H9 (cell line): ENCODE results near the gene KLK3. TPM values are rescaled to one million over a fixed set of nuclear protein-coding genes. Genes with fewer than 3 reads are reported as not detected.
A peak's percentile ranks its signal among the peaks of the same experiment; 100 is the strongest.

Experiments used
- DNase-seq: peaks from one replicate; pipeline ENCODE4 v3.0.0-alpha.2; 2017
- H2AFZ ChIP-seq: one replicate; pipeline ENCODE4 v1.6.1; 2013; ENCODE audit warnings: mild to moderate bottlenecking, low read length, control low read depth, moderate library complexity
- H2AK5ac ChIP-seq: 2 replicates; pipeline ENCODE4 v1.6.1; 2013; ENCODE audit warnings: low read length, control low read depth, mixed read lengths; ENCODE audit not compliant: insufficient read length
- H2BK120ac ChIP-seq: one replicate; pipeline ENCODE4 v1.6.1; 2013; ENCODE audit warnings: low read depth, mild to moderate bottlenecking, low read length, control low read depth, inconsistent platforms; ENCODE audit not compliant: poor library complexity, severe bottlenecking
- H2BK12ac ChIP-seq: 2 replicates; pipeline ENCODE4 v1.6.1; 2013; ENCODE audit warnings: low read length, control low read depth, mixed read lengths, low read depth; ENCODE audit not compliant: insufficient read length
- H2BK15ac ChIP-seq: 2 replicates; pipeline ENCODE4 v1.6.1; 2013; ENCODE audit warnings: low read depth, low read length, control low read depth
- H2BK20ac ChIP-seq: one replicate; pipeline ENCODE4 v1.6.1; 2013; ENCODE audit warnings: low read depth, mild to moderate bottlenecking, low read length, control low read depth, inconsistent platforms; ENCODE audit not compliant: poor library complexity, severe bottlenecking
- H2BK5ac ChIP-seq: 2 replicates; pipeline ENCODE4 v1.6.1; 2013; ENCODE audit warnings: low read length, control low read depth, mixed read lengths; ENCODE audit not compliant: insufficient read length
- H3K14ac ChIP-seq: 2 replicates; pipeline ENCODE4 v1.6.1; 2013; ENCODE audit warnings: low read length, control low read depth; ENCODE audit not compliant: insufficient read depth
- H3K18ac ChIP-seq: 2 replicates; pipeline ENCODE4 v1.6.1; 2013; ENCODE audit warnings: low read depth, mild to moderate bottlenecking, mixed read lengths, low read length, control low read depth; ENCODE audit not compliant: insufficient read length
- H3K23ac ChIP-seq: 2 replicates; pipeline ENCODE4 v1.6.1; 2013; ENCODE audit warnings: low read length, control low read depth, mixed read lengths, low read depth; ENCODE audit not compliant: insufficient read length
- H3K23me2 ChIP-seq: 2 replicates; pipeline ENCODE4 v1.6.1; 2013; ENCODE audit warnings: low read depth, mild to moderate bottlenecking, mixed read lengths, low read length, control low read depth; ENCODE audit not compliant: insufficient read length, poor library complexity, severe bottlenecking
- H3K27ac ChIP-seq: 2 replicates; pipeline ENCODE4 v1.5.1; 2013; ENCODE audit warnings: low read length, control low read depth, mixed read lengths, low read depth; ENCODE audit not compliant: insufficient read length
- H3K27me3 ChIP-seq: 2 replicates; pipeline ENCODE4 v1.6.1; 2013; ENCODE audit warnings: low read length, control low read depth, inconsistent platforms; ENCODE audit not compliant: insufficient read depth
- H3K4ac ChIP-seq: 2 replicates; pipeline ENCODE4 v1.6.1; 2013; ENCODE audit warnings: low read depth, mild to moderate bottlenecking, control low read depth, inconsistent platforms, low read length, moderate library complexity
- H3K4me1 ChIP-seq: 2 replicates; pipeline ENCODE4 v1.6.1; 2013; ENCODE audit warnings: low read length, control low read depth, inconsistent platforms; ENCODE audit not compliant: insufficient read depth
- H3K4me2 ChIP-seq: 2 replicates; pipeline ENCODE4 v1.6.1; 2013; ENCODE audit warnings: low read length, control low read depth, mixed read lengths; ENCODE audit not compliant: insufficient read length, insufficient read depth
- H3K56ac ChIP-seq: 2 replicates; pipeline ENCODE4 v1.6.1; 2013; ENCODE audit warnings: low read depth, mild to moderate bottlenecking, mixed read lengths, low read length, control low read depth; ENCODE audit not compliant: insufficient read length
- H3K79me1 ChIP-seq: 2 replicates; pipeline ENCODE4 v1.6.1; 2013; ENCODE audit warnings: low read depth, mild to moderate bottlenecking, moderate library complexity, low read length, control low read depth, inconsistent platforms; ENCODE audit not compliant: insufficient read depth, poor library complexity, severe bottlenecking
- H3K79me2 ChIP-seq: 2 replicates; pipeline ENCODE4 v1.6.1; 2013; ENCODE audit warnings: low read length, control low read depth, inconsistent platforms; ENCODE audit not compliant: insufficient read depth
- H3K9ac ChIP-seq: 2 replicates; pipeline ENCODE4 v1.6.1; 2013; ENCODE audit warnings: low read length, control low read depth, mixed read lengths; ENCODE audit not compliant: insufficient read length; ENCODE audit errors: extremely low read depth
- H3K9me3 ChIP-seq: one replicate; pipeline ENCODE4 v1.6.1; 2013; ENCODE audit warnings: low read depth, low read length, inconsistent platforms; ENCODE audit not compliant: control insufficient read depth
- H3T11ph ChIP-seq: one replicate; pipeline ENCODE4 v1.6.1; 2013; ENCODE audit warnings: mild to moderate bottlenecking, low read length, control low read depth, inconsistent platforms
- H4K20me1 ChIP-seq: one replicate; pipeline ENCODE4 v1.6.1; 2013; ENCODE audit not compliant: control insufficient read depth, insufficient read length, insufficient read depth
- H4K5ac ChIP-seq: 2 replicates; pipeline ENCODE4 v1.6.1; 2013; ENCODE audit warnings: low read depth, mild to moderate bottlenecking, mixed read lengths, low read length, control low read depth; ENCODE audit not compliant: insufficient read length
- H4K8ac ChIP-seq: replicated peaks from 2 replicates; pipeline ENCODE4 v1.6.1; 2013; ENCODE audit warnings: low read length, control low read depth, mixed read lengths, low read depth; ENCODE audit not compliant: insufficient read length
- H4K91ac ChIP-seq: 2 replicates; pipeline ENCODE4 v1.6.1; 2013; ENCODE audit warnings: low read depth, mild to moderate bottlenecking, moderate library complexity, mixed read lengths, low read length, control low read depth; ENCODE audit not compliant: insufficient read length
- H3K27ac Mint-ChIP-seq, 3 experiments: 2 replicates in 2 of 3; 3 replicates in 1 of 3; pipeline ENCODE4 v1.8.0; 2020 to 2021; ENCODE audit warnings: mixed read lengths in 3 of 3, mild to moderate bottlenecking in 1 of 3, moderate library complexity in 1 of 3
- H3K27me3 Mint-ChIP-seq: 2 replicates; pipeline ENCODE4 v1.8.0; 2021; ENCODE audit warnings: low read depth, mild to moderate bottlenecking, moderate library complexity, mixed read lengths
- H3K36me3 Mint-ChIP-seq, 3 experiments: 2 replicates in 2 of 3; 3 replicates in 1 of 3; pipeline ENCODE4 v1.8.0; 2020 to 2021; ENCODE audit warnings: low read depth in 3 of 3, mixed read lengths in 3 of 3; ENCODE audit not compliant: insufficient read depth in 1 of 3
- H3K4me1 Mint-ChIP-seq, 2 experiments: 2 replicates each; pipeline ENCODE4 v1.8.0; 2020; ENCODE audit warnings: mixed read lengths in 2 of 2
- H3K4me3 Mint-ChIP-seq, 2 experiments: 2 replicates in 1 of 2; 3 replicates in 1 of 2; pipeline ENCODE4 v1.8.0; 2020 to 2021; ENCODE audit warnings: mild to moderate bottlenecking in 2 of 2, mixed read lengths in 2 of 2, moderate library complexity in 1 of 2
- H3K9me3 Mint-ChIP-seq, 2 experiments: 2 replicates in 1 of 2; 3 replicates in 1 of 2; pipeline ENCODE4 v1.8.0; 2020; ENCODE audit warnings: mild to moderate bottlenecking in 2 of 2, mixed read lengths in 2 of 2, moderate library complexity in 1 of 2
- CTCF ChIP-seq: fragments of 200-600 bp; sonication (generic); conservative IDR thresholded peaks from 3 replicates; pipeline ENCODE4 v1.8.0; 2021; ENCODE audit warnings: antibody characterized with exemption, mild to moderate bottlenecking
- WGBS: extraction: QIAGEN DNeasy Blood & Tissue Kit; methylation state at CpG from one replicate; pipeline ENCODE4 v1.1.7; 2013; ENCODE audit warnings: missing lambda C conversion rate, low lambda C conversion rate, mixed read lengths; ENCODE audit not compliant: insufficient read length; ENCODE audit errors: extremely low coverage; 5-methylcytosine and 5-hydroxymethylcytosine counted together
- total RNA-seq: library from RNA; stranded (reverse); gene quantifications from 2 replicates; pipeline ENCODE4 v1.2.1, GENCODE V29; 2021

KLK3 gene
- total RNA-seq, 1 experiment from 2014 or later: not detected

GRCh38 chr19:50909240-50910070 is 54.7 kb downstream of the KLK3 start:
- H3K79me1 ChIP-seq: no peaks in the 10 kb centered on the region
- peak; percentile 100 for DNase-seq
- no peaks in the 10 kb centered on the region for H3K9me3 ChIP-seq
- no peak overlapping the region for H3K4ac ChIP-seq
- Mint-ChIP-seq H3K4me3 (peak overlapping the region; percentile 63 to 82), H3K9me3 (no peaks in the 10 kb centered on the region; a peak in 1 of 5 replicates), H3K4me1 (peaks cover 18 to 26% of the 10 kb centered on the region in 2 experiments), H3K27ac (peak overlapping the region; percentile 60 to 97 (median 92); a peak in 2 of 7 replicates), H3K27me3 (peaks cover 46% of the 10 kb centered on the region), H3K36me3 (no peaks in the 10 kb centered on the region)
- no peak overlapping the region for H2AFZ ChIP-seq
- TF ChIP-seq CTCF: no peak
- no peak overlapping the region for H2BK20ac ChIP-seq
- no peak overlapping the region for H2BK15ac ChIP-seq
- no peaks in the 10 kb centered on the region for H3K4me1 ChIP-seq
- no peak overlapping the region for H2AK5ac ChIP-seq
- no peaks in the 10 kb centered on the region for H3K79me2 ChIP-seq
- peaks cover 7% of the 10 kb centered on the region for H3K23me2 ChIP-seq
- H2BK12ac ChIP-seq: no peak overlapping the region
- H4K8ac ChIP-seq: no peak overlapping the region
- H3K56ac ChIP-seq: no peak overlapping the region
- no peak overlapping the region for H4K5ac ChIP-seq
- no peak overlapping the region for H2BK120ac ChIP-seq
- no peak overlapping the region for H3K9ac ChIP-seq
- H3K18ac ChIP-seq: peak overlapping the region; percentile 3
- peak overlapping the region; percentile 6; the same call in 1 of the 2 replicates for H3K14ac ChIP-seq
- H2BK5ac ChIP-seq: no peak overlapping the region
- H3K23ac ChIP-seq: no peak overlapping the region
- H4K20me1 ChIP-seq: no peaks in the 10 kb centered on the region
- WGBS: no CpG with 5 or more reads among the region's 36 CpGs
- H3K27me3 ChIP-seq: peaks cover 28% of the 10 kb centered on the region; the same call in 1 of the 2 replicates
- no peak overlapping the region for H3T11ph ChIP-seq
- no peak overlapping the region for H3K27ac ChIP-seq
- peak overlapping the region; percentile 57 for H3K4me2 ChIP-seq
- H4K91ac ChIP-seq: no peak overlapping the region

Other genes starting within 250 kb of the KLK3 start
- 2.8 and 3.1 TPM in 2 replicates for gene SYT3, start 215.0 kb upstream of the KLK3 start, total RNA-seq
- gene C19orf81, start 205.5 kb upstream of the KLK3 start, total RNA-seq: 9.6 and 11.0 TPM in 2 replicates
- 1.4 and 1.7 TPM in 2 replicates for gene SHANK1, start 135.1 kb upstream of the KLK3 start, total RNA-seq
- 3.8 and 3.9 TPM in 2 replicates for gene CLEC11A, start 131.6 kb upstream of the KLK3 start, total RNA-seq
- gene GPR32, start 84.5 kb upstream of the KLK3 start, total RNA-seq: not detected in 2 replicates
- gene ACP4, start 64.5 kb upstream of the KLK3 start, total RNA-seq: not detected in 2 replicates
- gene KLK1, start 31.1 kb upstream of the KLK3 start, total RNA-seq: 2.1 and 2.3 TPM in 2 replicates
- gene KLK15, start 21.3 kb upstream of the KLK3 start, total RNA-seq: not detected in 2 replicates
- gene KLK2, start 18.5 kb downstream of the KLK3 start, total RNA-seq: not detected in 2 replicates
- 0.48 TPM in 1 of 2 replicates, not detected in the other for gene KLK4, start 56.5 kb downstream of the KLK3 start, total RNA-seq
- not detected in 2 replicates for gene KLK5, start 98.1 kb downstream of the KLK3 start, total RNA-seq
- 2.6 and 3.4 TPM in 2 replicates for gene KLK6, start 114.7 kb downstream of the KLK3 start, total RNA-seq
- 0.13 and 0.52 TPM in 2 replicates for gene KLK7, start 129.0 kb downstream of the KLK3 start, total RNA-seq
- gene KLK8, start 146.7 kb downstream of the KLK3 start, total RNA-seq: 2.7 and 2.9 TPM in 2 replicates
- 1.3 and 1.4 TPM in 2 replicates for gene KLK10, start 164.8 kb downstream of the KLK3 start, total RNA-seq
- gene KLK11, start 171.7 kb downstream of the KLK3 start, total RNA-seq: not detected in 2 replicates
- gene KLK12, start 180.1 kb downstream of the KLK3 start, total RNA-seq: not detected in 2 replicates
- 3.0 and 4.2 TPM in 2 replicates for gene KLK13, start 210.2 kb downstream of the KLK3 start, total RNA-seq
- 0.26 and 0.46 TPM in 2 replicates for gene KLK14, start 228.0 kb downstream of the KLK3 start, total RNA-seq